ENCODE results near the gene ARAP2.

ARAP2 gene

DNA sequence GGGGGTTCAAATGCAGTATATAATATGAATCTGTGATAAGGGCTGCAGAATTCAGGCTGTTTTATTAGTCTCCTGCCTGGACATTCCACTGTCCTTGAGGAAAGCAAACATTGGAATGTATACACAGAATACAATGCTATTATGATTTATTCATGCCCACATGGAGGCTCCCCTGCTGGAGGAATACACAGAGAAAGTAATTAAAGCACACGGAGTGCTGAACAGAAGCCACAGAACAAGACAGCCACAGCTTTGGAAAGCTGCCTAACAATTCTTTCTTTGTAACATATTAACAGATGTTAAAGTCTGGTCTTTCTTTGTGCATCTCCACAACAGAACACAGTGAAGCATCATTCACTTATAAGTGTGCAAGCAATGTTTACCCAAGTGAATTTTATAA, 155.8 kb downstream of the ARAP2 start:
- DNase-seq = no peak

DNA sequence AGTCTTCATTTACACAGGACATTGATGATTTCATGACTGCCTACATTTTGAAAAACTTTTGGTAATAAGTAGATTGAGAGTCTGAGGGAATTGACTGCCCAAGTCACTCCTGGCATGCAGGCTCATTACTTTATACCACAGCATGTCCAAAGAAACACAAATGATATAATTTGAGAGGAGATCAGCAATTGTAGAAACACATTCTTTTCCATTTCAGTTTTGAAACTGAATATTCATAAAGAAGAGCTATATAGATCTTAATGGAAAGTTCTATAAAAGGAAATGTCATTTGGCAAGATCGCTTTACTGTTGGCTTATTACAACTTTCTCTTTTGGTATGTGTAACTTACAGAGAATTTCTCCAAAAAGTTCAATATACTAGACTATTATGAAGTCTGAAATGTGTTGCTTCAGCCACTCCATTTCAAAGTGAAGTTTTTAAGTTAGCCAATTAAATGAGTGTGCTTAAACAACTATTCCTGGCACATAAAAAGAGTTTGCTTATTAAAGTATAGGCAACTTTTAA, 158.0 kb downstream of the ARAP2 start:
- DNase-seq = no peak

DNA sequence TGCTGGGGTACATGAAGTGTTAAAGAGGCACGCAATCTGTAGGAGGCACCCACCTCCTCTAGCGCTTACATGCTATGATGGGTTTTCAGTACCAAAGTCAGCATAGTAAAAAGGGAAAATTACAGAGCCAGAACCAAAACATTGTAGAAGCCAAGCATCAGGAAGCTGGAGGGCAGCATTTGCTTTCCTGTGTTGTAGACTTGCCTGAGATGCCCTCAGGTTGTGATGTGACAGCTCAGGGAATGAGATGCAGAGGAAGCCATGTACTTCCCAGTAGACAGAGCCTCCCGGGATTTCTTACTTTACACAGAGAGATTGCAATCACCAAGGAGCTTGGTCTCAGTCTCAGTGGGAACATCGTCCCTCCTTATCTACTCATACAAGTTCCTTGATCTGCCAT, 161.5 kb downstream of the ARAP2 start:
- DNase-seq = no peak

DNA sequence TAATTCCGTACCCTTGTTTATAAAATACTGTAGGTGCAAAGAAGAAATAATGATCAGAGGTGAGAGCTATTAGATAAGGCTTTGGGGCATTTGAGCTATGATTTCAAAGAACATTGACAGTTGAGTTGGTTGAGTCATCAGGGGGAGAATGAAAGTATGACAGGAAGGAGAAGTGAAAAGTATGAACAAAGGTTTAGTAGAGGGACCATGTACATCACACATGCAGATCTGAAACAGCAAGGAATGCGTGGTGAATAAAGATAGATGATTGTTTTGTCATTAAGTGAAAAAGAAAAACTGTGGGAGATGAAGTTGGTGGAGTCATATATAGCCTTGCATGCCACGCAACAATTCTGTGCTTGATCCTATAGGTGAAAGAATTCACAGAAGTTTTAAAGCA, 163.1 kb downstream of the ARAP2 start:
- no peak for DNase-seq

DNA sequence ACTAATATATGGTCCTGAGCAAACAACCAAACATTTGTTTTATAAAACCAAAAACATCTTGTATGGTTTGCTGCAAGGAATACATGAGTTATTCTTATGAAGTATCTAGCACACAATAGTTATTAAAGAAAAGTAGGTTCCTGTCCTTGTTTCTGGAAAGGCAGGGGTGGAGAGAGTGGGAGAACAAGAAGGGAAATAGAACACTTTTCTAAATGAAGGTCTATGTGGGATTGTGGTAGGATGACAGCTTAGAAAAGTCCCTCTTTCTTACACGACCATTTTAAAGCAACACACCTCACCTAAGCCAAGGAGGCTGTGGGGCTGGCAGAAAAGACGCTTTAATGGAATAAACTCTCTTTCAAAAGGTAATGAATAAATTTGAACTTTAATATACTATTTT, 164.6 kb downstream of the ARAP2 start:
- no peak for DNase-seq

DNA sequence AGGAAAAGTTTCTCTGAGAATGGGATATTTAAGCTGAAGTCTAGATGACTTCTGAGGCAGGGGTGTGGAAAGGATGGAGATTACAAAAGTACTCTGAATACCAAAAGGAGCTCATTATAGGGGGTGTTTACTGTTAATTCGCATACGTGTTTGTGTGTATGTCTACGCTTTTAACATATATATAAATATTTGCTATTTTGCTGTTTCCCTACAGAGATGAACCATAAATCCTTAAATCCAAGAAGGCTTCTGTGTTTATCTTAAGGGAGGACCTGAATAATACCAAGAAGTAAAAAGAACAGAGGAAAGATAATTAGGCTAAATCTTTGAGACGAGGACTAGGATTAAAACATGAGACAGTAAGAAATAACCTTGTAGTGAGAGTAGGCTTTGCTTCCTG, 166.0 kb downstream of the ARAP2 start:
- DNase-seq = no peak

DNA sequence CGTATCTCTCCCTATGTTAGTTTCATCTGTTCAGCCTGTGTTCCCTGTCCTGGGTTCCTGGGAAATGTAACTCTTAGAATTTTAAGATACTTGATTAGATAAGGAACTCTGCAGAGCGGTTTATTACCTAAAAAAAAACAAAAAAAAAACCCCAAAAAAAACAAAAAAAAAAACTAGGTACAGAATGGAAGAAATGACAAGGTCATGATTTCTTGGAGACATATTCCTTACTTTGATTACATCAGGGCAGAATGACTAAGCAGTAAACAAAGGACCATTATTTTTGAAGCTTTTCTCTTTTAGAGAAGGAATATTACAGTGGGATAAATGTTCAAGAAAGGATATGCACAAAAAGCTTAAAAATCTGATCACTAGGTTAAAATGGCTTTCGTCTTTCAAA, 171.8 kb downstream of the ARAP2 start:
- DNase-seq = no peak

DNA sequence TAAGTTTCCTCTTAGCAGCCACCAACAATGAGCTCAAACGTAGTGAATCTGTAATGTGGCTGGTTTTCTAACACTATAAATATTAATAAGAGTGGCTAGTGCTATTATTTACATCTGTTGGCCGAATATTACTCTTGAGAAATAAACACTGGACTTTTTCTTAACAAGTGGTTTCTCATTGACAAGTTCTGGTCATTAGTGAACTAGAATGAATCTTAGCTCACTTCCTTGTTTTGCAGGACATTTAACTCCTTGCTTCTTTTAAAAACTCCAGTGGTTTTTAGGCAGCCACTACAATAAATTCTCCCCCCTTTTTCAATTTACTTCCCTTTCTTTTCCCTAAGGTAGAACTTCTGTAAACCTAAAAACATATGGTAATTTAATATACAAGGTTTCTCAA, 177.2 kb downstream of the ARAP2 start:
- no peak for DNase-seq

DNA sequence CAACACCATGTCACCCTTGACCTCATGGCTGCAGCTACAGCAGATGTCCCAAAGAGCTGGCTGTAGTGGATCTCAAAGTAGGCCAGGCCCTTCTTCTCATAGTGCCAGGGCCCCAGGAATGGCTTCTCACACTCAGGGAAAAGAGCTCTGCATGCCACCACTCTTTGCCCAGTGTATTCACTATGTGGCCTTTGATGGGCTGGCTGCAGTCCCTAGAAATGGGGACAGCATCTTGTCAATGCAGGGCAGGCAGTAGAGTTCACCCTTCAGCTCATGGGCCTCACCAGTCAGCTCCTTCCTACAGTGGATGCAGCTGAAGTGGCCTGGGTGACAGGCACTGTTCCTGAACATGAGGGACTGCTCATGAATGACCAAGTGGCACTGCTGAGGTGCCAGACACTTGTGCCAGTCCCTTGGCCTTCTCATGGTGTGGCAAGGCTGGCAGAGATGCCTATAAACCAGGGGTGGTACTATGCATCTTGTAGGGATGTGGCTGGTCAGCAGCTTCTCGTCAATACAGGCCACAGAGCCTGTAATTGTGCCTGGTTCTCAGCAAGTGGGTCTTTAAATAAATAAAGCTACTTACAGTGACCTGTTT, 178.9 kb downstream of the ARAP2 start:
- DNase-seq = no peak

DNA sequence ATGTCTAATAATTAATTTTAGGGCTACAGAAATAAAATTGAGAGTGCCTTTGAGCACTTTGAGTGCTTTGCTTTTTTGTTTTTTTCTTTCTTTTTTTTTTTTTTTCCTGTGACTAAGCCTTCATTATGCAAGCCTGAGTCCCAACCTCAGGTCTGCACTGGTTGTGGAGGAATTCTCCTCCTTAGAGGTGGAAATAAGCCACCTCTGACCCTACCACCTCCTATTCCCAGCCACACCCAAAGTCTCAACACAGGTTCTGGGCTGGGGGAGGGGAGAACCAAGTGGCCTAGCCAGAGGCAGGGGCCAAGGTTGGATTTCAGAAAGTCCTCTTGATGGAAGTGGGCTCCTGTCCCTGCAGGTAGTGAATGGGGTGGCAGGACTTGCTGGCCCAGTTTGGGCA, 180.2 kb downstream of the ARAP2 start:
- no peak for DNase-seq

DNA sequence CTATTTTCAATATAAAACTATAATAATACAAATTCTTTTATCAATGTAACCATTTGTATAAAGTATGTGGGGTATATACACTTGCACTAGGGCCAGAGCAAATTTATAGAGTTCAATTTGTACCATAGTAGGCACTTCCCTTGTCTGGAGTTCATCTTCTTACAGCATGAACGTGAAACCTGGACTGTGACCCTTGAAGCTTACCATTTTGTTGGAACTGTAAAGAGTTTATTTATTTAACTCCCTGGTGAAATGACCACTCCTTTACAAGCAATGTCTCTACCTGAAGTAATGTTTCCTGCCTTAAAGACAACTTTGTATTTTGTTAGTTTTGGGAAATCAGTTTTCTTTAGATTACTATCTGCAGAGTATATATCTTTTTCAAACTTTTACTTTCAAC, 188.2 kb downstream of the ARAP2 start:
- no peak for DNase-seq

DNA sequence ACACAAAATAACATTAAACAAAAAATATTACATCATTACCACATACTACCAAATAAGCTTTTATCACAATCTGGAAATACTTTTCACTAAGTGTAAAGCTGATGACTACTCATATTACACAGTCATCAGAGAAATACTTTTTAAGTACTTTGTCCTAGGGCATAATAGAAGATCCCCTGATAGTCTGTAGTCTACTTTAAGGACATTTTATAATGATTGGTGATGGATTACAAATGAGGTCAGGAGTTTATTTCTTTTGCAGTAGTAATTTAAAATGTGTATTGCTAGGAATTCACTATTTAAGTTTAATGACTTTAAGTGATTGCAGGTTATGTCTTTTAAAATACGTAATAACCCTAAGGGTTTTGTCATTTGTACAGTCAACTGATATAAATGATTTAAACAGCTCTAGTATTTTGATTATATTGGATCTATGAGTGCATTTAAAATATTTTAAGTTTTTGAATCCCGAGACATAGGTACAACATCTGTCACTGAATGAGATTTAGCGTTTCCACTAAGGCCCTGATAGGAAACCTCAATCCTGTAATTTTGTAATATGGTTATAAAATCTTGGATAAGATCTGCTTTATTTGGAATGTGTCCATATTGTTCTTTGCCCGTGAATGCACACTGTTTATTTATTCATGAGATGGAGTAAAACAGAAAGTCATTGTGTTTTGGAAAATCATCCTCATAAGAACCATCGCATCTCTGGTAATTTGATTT, 189.5 kb downstream of the ARAP2 start:
- DNase-seq = no peak

DNA sequence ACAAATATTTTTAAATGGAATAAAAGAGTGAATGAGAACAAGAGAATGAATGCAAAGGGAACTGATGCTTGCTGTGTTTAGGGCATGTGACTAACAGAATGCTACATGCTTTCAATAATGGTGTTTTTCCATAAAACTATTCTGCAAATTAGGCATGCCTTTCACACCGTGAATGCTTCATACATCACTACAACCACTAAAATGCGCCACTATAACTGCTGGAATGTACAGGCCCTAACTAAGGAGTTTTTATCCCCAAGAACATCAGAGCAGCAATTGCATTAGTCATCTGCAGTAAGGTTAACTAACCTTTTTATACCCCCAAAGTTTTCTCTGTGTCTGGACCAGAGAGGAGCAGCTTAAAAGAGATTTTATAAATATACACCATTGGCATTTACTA, 190.4 kb downstream of the ARAP2 start:
- DNase-seq = no peak

DNA sequence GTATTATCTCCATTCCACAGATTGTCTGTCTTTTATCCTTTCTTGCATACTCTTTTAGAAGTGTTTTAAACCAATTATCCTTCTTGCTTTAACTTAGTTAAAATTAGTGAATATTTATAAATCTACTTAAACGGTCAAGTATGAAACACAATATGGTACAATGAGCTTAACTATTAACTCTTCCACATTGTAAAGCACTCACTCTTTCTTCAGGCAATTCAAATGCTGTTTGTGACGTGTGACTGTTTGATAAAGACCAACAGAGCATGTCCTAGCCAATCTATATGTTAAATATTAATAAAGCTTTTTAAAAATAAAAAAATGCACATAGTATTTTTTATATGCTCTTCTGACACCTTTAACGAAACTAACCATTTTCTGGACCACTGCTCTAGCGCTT, 192.7 kb downstream of the ARAP2 start:
- DNase-seq = no peak

DNA sequence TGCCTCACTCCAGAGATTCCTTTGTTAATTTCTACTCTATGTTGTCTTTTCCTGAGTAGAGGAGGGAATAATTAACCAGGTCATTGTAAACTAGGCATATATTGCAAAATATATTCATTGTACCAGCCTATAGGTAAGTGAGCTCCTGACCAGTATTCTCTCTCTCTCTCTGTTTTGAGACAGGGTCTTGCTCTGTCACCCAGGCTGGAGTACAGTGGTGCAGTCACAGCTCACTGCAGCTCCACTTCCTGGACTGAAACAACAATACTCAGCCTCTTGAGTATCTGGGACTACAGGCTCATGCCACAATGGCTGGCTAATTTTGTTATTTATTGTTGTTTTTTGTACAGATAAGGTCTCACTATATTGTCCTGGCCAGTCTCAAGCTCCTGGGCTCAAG, 198.3 kb downstream of the ARAP2 start:
- DNase-seq = no peak

DNA sequence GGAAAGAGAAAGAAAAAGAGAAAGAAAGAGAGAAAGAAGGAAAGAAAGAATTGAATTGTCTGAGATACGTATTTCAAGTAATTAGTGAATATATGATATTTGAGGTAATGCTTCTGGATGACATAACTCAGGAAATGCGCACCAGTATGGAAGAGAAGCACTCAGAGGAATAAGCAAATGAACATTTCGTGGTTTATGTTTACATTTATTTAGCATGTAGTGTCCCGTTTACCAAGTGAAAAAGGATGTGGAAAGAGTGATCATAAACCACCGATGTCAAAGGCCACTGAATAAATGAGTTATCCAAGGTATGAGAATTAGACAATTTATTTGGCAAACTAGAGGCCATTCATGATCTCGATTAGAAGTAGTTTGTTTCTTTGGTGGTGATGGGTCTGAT, 200.4 kb downstream of the ARAP2 start:
- DNase-seq = no peak

DNA sequence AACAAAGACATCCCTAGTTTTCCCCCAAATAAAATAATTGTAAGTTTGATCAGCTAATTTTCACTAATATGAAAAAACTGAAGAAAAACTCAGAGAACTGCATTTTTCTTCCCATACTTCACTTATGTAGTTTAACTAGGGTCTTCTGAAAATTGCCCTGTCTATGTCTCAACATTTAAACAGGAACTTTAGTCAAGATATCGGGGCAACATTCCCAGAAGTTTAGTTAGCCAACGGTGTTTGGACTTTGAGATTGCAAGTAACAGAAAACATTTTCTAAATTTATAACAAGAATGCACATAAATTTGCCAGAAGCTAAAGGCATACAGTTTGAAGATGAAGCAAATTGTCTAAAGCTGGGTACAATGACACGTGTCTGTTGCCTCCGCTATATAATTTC, 201.1 kb downstream of the ARAP2 start:
- no peak for DNase-seq

DNA sequence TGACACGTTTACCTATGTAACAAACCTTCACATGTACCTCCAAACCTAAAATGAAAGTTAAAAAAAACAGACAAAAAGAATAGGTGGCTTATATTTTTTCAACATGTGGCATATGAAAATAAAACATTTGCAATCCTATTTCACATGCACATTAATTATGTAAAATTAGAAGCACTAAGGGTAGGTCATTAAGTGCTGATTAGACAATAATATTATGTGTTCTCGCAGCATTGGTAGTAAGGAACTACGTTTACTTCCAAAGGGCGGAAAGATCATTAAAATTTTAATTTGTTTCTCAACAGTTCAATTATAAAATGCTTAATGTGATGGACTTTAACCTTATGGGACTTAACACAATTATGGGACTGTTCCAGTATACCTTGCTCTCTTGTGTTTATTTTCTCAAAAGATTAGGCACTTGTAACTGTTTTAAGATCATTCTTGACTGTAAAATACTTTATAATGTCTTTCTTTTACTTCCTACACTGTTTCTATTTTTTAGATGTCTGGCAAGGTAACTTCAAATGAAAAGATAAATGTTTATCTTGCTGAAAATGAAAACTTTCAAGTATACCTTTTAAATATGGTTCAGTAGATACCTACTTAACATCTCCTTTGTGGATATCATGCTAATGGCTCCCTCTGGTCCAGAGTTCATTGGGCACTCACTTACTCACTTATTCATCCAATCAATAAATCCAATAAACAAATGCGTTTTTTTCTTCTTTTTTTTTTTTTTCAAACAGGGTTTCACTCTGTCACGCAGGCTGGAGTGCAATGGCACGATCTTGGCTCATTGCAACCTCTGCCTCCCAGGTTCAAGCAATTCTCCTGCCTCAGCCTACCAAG, 202.0 kb downstream of the ARAP2 start:
- no peak for DNase-seq

DNA sequence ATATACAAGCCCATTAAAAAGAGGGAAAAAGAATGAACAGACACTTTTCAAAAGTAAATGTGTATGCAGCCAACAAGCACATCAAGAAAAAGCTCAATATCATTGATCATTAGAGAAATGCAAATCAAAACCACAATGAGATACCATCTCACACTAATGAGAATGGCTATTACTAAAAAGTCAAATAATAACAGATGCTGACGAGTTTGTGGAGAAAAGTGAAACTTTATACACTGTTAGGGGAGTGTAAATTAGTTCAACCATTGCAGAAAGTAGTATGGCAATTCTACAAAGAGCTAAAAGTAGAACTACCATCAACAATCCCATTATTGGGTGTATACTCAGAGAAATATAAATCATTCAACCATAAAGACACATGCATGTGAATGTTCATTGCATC, 203.0 kb downstream of the ARAP2 start:
- no peak for DNase-seq

DNA sequence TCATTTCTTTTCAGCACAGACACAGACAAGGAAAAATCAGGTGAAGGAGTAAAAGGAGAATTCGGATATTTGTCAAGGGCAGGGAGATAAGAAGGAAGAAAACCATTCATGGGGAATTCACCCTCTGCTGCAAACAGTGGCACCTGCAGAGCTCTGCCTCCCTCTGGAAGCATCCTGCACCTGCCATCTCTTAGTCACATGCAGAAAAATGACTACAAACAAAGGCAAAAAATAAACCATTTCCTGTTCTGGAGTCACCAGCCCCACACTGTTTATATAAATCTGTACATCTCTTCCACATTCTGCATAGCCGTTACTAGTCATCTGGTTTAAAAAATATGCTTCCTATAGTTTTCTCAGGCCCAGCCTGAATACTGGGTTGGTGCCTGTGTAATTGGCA, 205.3 kb downstream of the ARAP2 start:
- DNase-seq = no peak

DNA sequence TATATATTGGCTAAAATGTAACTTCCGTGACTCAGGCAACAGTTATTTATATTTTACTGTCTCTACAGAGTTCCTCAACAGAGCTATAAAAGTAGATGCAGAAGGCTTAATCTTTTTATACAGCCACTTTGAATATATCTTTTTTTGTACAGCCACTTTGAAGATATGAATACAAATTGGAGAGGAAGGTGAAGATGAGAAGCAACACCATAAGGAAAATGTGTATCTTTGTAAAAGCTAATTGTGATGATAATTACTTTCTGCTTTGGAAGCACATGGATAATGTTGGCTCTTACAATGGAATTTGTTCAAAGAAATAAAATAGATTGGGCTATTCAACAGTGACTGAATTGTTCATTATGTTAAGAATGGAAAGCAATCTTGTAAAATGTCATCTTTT, 205.8 kb downstream of the ARAP2 start:
- DNase-seq = no peak

DNA sequence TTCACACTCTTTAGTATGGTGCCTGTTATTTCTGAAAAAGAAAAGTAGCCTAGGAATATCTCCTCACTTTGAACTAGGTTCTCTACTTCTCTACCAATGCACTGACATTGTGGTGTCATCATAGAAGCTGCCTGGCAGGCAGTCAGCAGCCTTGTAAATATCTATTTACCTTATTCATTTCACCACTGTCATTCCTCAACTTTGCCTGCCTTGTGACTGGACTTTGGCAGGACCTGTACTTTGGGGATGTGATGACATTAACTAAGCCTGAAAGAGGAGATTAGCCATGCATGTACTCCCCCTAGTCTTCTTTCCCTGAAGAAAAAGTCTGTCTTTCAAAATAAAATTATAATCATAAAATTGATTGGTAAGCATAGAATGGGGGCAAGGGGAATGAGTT, 207.2 kb downstream of the ARAP2 start:
- DNase-seq = no peak

DNA sequence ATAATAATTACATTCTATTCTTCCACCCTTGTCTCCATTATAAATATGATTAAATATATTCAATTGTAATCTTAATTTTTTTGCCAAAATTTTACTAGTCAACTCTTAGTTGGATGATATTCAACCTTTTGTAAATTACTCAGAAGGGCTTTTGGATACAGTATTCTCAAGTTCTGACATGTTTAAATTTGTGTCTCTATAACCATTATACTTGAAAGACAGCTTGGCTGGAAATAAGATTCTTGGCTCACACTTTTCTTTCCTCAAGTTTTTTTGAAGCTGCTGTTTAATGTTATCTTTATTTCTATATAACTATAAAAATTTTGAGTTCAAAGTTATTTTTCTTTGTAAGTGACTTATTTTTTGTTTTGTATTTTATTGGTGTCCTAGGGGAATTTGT, 214.4 kb downstream of the ARAP2 start:
- no peak for DNase-seq

DNA sequence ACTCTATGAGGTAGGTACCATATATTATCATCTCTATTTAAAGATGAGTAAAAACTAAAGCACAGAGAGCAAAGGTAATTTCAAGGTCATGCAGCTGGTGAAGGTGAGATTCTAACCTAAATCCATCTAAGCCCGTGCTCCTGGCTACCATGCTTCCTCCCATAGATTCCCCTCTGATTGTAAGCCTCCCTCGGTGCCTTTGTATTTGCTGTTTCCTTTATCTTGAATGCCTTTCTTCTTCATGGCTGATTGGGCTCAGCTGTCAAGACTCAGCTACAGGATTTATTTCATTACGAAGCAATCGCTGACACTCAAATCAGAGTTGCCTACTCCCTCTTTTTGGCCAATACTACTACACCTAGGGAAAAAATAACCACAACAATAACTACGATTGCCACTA, 217.1 kb downstream of the ARAP2 start:
- no peak for DNase-seq

All from amniotic stem cell (primary cell).